Osteoblast (primary cell): ENCODE measurements around the gene ALDH8A1. TPM values are rescaled to one million over a fixed set of nuclear protein-coding genes. Genes with fewer than 3 reads are reported as not detected.
A peak's percentile ranks its signal among the peaks of the same experiment; 100 is the strongest.

ENCODE experiments used
- DNase-seq: peaks from one replicate; pipeline ENCODE4 v3.0.0; 2011; ENCODE audit warnings: low spot score, mixed read lengths; ENCODE audit not compliant: insufficient read length; ENCODE audit errors: missing footprints
- H2AFZ ChIP-seq: 2 replicates; pipeline ENCODE4 v1.6.0; 2011; ENCODE audit warnings: mild to moderate bottlenecking, low read length
- H3K27ac ChIP-seq: 2 replicates; pipeline ENCODE4 v1.5.1; 2011; ENCODE audit warnings: mild to moderate bottlenecking, low read depth, low read length, moderate library complexity
- H3K27me3 ChIP-seq: 2 replicates; pipeline ENCODE4 v1.6.0; 2012; ENCODE audit warnings: mild to moderate bottlenecking, control low read depth, inconsistent platforms, low read length, moderate library complexity; ENCODE audit not compliant: insufficient read depth
- H3K36me3 ChIP-seq: 2 replicates; pipeline ENCODE4 v1.5.1; 2011; ENCODE audit warnings: mild to moderate bottlenecking, low read length, control low read depth, moderate library complexity; ENCODE audit not compliant: insufficient read depth
- H3K4me1 ChIP-seq: 2 replicates; pipeline ENCODE4 v1.5.1; 2011; ENCODE audit warnings: mild to moderate bottlenecking, low read length, control low read depth, moderate library complexity; ENCODE audit not compliant: insufficient read depth
- H3K4me2 ChIP-seq: 2 replicates; pipeline ENCODE4 v1.6.0; 2011; ENCODE audit warnings: mild to moderate bottlenecking, low read length; ENCODE audit not compliant: insufficient read depth
- H3K4me3 ChIP-seq: fragments of 200-600 bp; sonication (generic); 3 replicates; pipeline ENCODE4 v1.5.1; 2012; ENCODE audit warnings: mild to moderate bottlenecking, low read length, inconsistent platforms; ENCODE audit not compliant: insufficient read depth
- H3K79me2 ChIP-seq: 2 replicates; pipeline ENCODE4 v1.6.0; 2012; ENCODE audit warnings: mild to moderate bottlenecking, low read length, control low read depth, inconsistent platforms; ENCODE audit not compliant: insufficient read depth
- H3K9me3 ChIP-seq: 2 replicates; pipeline ENCODE4 v1.5.1; 2011; ENCODE audit warnings: low read depth, low read length, control low read depth
- H4K20me1 ChIP-seq: 2 replicates; pipeline ENCODE4 v1.6.0; 2012; ENCODE audit warnings: mild to moderate bottlenecking, low read length, control low read depth; ENCODE audit not compliant: insufficient read depth
- CTCF ChIP-seq: IDR thresholded peaks from 2 replicates; pipeline ENCODE4 v1.5.1; 2011; ENCODE audit warnings: mild to moderate bottlenecking, low read depth, low read length, moderate library complexity; ENCODE audit errors: extremely low read depth
- total RNA-seq: library from RNA; depleted of rRNA; stranded (reverse); fragments of >200 nt; gene quantifications from 2 replicates; pipeline ENCODE4 v1.2.3, GENCODE V29; 2012

ALDH8A1 gene
- total RNA-seq, 1 donor = under 0.01 TPM

GRCh38 chr6:134884752-134885151 is 65.1 kb downstream of the ALDH8A1 start:
- no peak for DNase-seq

GRCh38 chr6:134883314-134883713 is 66.6 kb downstream of the ALDH8A1 start:
- no peak overlapping the region for H3K4me2 ChIP-seq
- H2AFZ ChIP-seq = no peak overlapping the region
- no peak for DNase-seq

More at GRCh38 chr6:134884752-134885151, 65.1 kb downstream of the ALDH8A1 start:
- Histone ChIP-seq H3K36me3 (no peaks in the 10 kb centered on the region), H4K20me1 (no peaks in the 10 kb centered on the region), H3K27me3 (no peaks in the 10 kb centered on the region), H3K27ac (no peak overlapping the region), H3K79me2 (no peaks in the 10 kb centered on the region), H3K4me1 (no peaks in the 10 kb centered on the region), H2AFZ (no peak overlapping the region), H3K9me3 (no peaks in the 10 kb centered on the region), H3K4me3 (no peak overlapping the region), H3K4me2 (no peak overlapping the region)
- TF ChIP-seq CTCF = no peak

GRCh38 chr6:134882426-134883038 is 67.4 kb downstream of the ALDH8A1 start:
- H3K79me2 ChIP-seq = no peaks in the 10 kb centered on the region
- H3K4me3 ChIP-seq = no peak overlapping the region
- peak; percentile 70 for DNase-seq
- H3K4me2 ChIP-seq = no peak overlapping the region
- no peaks in the 10 kb centered on the region for H3K36me3 ChIP-seq
- H3K4me1 ChIP-seq = no peaks in the 10 kb centered on the region
- H3K27me3 ChIP-seq = no peaks in the 10 kb centered on the region
- H3K9me3 ChIP-seq = no peaks in the 10 kb centered on the region
- no peak overlapping the region for H2AFZ ChIP-seq
- H4K20me1 ChIP-seq = no peaks in the 10 kb centered on the region
- peak; percentile 81 for TF ChIP-seq CTCF
- H3K27ac ChIP-seq = no peak overlapping the region

More at GRCh38 chr6:134883314-134883713, 66.6 kb downstream of the ALDH8A1 start:
- Histone ChIP-seq H3K9me3 (no peaks in the 10 kb centered on the region), H3K27me3 (no peaks in the 10 kb centered on the region), H4K20me1 (no peaks in the 10 kb centered on the region), H3K36me3 (no peaks in the 10 kb centered on the region), H3K4me3 (no peak overlapping the region), H3K79me2 (no peaks in the 10 kb centered on the region), H3K4me1 (no peaks in the 10 kb centered on the region), H3K27ac (no peak overlapping the region)
- TF ChIP-seq CTCF = no peak

DNA sequence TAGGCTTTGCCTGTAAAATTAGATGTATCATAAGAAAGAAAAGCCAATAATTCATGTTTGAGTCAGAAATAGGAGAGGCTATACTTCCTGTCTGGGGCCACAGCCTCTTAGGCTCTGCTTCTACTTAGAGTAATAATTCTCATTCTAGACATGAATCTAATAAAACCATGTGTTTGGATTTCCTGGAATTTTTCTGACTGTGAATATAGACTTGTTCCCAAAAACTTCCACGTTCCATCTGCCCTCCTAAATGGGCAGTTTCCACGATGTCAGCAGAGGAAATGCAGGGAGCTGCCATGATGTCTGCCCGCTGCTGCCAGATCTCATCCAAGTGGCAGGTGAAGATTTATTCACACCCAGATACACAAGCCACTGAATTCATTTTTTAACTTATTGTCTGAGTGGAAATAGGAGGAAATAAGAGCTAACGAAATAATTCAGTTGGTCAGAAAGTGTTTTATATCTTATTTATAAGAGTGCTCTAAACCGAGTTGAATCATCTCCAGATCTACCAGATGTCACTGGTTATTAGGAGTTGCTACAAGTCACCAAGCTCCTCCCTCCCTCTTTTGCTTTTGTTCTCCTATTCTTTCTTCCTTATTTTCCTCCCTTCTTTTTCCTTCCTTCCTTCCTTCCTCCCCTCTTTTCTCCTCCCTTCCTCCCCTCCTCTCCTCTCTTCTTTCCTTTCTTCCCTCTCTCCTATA is 69.3 kb downstream of the ALDH8A1 start:
- no peak for DNase-seq
- Histone ChIP-seq H3K4me3 (no peak overlapping the region), H3K9me3 (no peaks in the 10 kb centered on the region), H3K79me2 (no peaks in the 10 kb centered on the region), H2AFZ (peak overlapping the region; percentile 32), H3K27ac (no peak overlapping the region), H3K36me3 (no peaks in the 10 kb centered on the region), H3K27me3 (no peaks in the 10 kb centered on the region), H3K4me2 (no peak overlapping the region), H3K4me1 (no peaks in the 10 kb centered on the region), H4K20me1 (no peaks in the 10 kb centered on the region)
- no peak for TF ChIP-seq CTCF
